LNCaP clone FGC (cell line): Measurements from ENCODE around the gene GATA2.

ENCODE experiments used
- DNase-seq: peaks from one replicate; pipeline ENCODE4 v3.0.0-alpha.2; 2011; ENCODE audit warnings: low read depth
- H3K4me3 ChIP-seq: 2 replicates; pipeline ENCODE4 v1.5.1; 2011; ENCODE audit warnings: mild to moderate bottlenecking, low read depth, low read length, control low read depth
- CTCF ChIP-seq: IDR thresholded peaks from 2 replicates; pipeline ENCODE4 v1.5.1; 2012; ENCODE audit warnings: mild to moderate bottlenecking; ENCODE audit not compliant: control insufficient read depth, insufficient read depth; ENCODE audit errors: extremely low read depth

GATA2 gene

DNA sequence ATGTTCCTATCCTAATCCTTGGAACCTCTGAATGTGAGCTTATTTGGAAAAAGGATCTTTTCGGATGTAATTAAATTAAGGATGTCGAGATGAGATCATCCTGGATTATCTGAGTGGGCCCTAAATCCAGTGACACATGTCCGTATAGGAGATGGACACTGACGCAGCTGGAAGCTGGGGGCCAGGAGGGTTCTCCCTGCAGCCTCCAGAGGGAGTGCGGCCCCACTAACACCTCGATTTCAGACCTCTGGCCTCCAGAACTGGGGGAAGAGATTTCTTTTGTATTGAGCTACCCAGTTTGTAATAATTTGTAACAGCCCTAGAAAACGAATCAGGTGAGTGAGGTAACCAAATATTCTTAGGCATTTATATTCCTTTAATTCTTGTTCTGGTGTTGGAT is 28.8 kb downstream of the GATA2 start:
- no peak for DNase-seq
- H3K4me3 ChIP-seq: no peak overlapping the region
- TF ChIP-seq CTCF: no peak

DNA sequence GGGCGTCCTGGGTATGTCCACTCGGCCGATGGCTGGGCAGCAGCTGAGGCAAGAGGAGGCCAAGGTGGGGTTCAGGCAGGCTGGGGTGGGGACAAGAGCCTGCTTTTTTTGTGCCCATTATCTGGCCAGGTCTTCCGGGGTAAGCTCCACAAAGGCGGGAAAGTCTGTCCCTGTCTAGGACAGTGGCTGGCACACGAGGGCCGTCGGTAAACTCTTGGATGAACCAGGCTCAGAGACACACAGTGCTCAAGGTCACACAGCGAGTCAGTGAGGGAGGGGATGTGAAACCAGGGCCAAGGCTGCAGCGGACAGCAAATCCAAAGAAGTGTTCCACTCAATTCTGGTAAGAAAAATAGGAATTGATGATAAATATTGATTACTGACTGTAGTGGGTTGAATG is 29.2 kb downstream of the GATA2 start:
- no peak overlapping the region for H3K4me3 ChIP-seq
- no peak for DNase-seq
- TF ChIP-seq CTCF: no peak

GRCh38 chr3:128463354-128463753 is 29.6 kb downstream of the GATA2 start:
- TF ChIP-seq CTCF: no peak
- no peak overlapping the region for H3K4me3 ChIP-seq
- DNase-seq: no peak

- no peak for DNase-seq
- no peak overlapping the region for H3K4me3 ChIP-seq
- no peak for TF ChIP-seq CTCF
Observed at GRCh38 chr3:128462931-128463330, 30.1 kb downstream of the GATA2 start.

DNA sequence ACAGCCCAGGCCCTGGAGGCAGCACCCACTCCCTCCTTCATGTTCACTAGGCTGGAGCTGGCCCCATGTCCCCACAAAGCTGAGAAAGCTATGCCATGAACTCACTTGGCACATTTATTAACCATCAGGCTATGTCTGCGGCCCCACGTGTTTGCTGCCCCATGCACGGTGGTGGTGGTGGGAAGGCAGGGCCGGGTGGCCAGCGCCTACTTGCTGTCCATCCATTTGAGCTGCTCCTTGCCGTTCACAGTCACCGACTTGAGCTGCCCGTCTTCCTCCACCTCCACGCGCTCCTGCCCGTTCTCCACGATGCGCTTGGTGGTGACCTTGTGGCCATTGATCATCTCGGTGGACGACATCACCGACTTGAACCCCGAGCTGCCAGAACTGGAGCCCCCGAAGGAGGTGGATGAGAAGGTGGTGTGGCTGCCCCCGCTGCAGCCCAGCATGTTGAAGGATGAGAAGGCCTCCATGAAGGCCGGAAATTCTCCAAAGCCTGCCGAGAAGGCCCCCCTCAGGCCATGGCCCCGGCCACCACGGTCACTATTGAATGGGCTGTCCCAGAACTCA is 30.6 kb downstream of the GATA2 start:
- H3K4me3 ChIP-seq: no peak overlapping the region
- TF ChIP-seq CTCF: no peak
- DNase-seq: no peak

- TF ChIP-seq CTCF: no peak
- no peak overlapping the region for H3K4me3 ChIP-seq
- DNase-seq: no peak
Observed at GRCh38 chr3:128461731-128462130, 31.3 kb downstream of the GATA2 start.

DNA sequence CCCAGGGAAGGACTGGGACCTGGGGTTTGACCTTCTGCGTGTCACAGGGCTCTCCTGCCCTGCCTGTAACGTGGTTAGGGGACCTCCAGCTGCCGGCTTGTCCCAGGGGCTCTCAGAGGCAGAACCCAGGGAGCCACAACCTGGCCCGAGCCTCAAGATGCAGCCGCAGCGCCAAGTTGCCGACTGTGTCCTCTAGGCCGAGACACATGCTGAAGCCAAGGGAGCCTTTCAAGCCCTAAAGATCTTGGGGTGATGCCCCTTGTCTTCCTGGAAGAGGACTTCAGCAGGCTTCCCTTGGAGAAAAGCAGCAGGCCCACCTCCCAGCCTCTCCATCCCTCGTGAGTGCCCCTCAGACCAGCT is 33.6 kb downstream of the GATA2 start:
- H3K4me3 ChIP-seq: no peak overlapping the region
- no peak for DNase-seq
- TF ChIP-seq CTCF: no peak
